Neural progenitor cell (in vitro differentiated cells): ENCODE results near the gene ZNF681. TPM values are rescaled to one million over a fixed set of nuclear protein-coding genes. Genes with fewer than 3 reads are reported as not detected.
"Not testable (repeated sequence)": the region's sequence is repeated elsewhere in the genome, so short reads cannot be mapped to it uniquely, and the experiment has no call there.

Experiments used
- DNase-seq: peaks from one replicate; pipeline ENCODE4 v3.0.0-alpha.2; 2016; ENCODE audit warnings: low spot score
- H2AFZ ChIP-seq: fragments of 200-600 bp; sonication (generic); replicated peaks from 2 replicates; pipeline ENCODE4 v1.6.1; 2016; ENCODE audit warnings: antibody characterized with exemption
- H3F3A ChIP-seq: fragments of 200-600 bp; sonication (generic); 2 replicates; pipeline ENCODE4 v1.6.1; 2016; ENCODE audit warnings: antibody characterized with exemption, low read depth
- H3K27ac ChIP-seq: fragments of 200-600 bp; sonication (generic); 2 replicates; pipeline ENCODE4 v1.5.1; 2016; ENCODE audit warnings: mild to moderate bottlenecking
- H3K27me3 ChIP-seq: fragments of 200-600 bp; sonication (generic); 2 replicates; pipeline ENCODE4 v1.6.1; 2016; ENCODE audit warnings: mild to moderate bottlenecking, moderate library complexity
- H3K36me3 ChIP-seq: fragments of 200-600 bp; sonication (generic); 2 replicates; pipeline ENCODE4 v1.5.1; 2016
- H3K4me1 ChIP-seq: fragments of 200-600 bp; sonication (generic); 2 replicates; pipeline ENCODE4 v1.6.1; 2016; ENCODE audit warnings: mixed run types
- H3K4me2 ChIP-seq: fragments of 200-600 bp; sonication (generic); 2 replicates; pipeline ENCODE4 v1.6.1; 2016
- H3K4me3 ChIP-seq: fragments of 200-600 bp; sonication (generic); 2 replicates; pipeline ENCODE4 v1.5.1; 2016
- H3K79me2 ChIP-seq: fragments of 200-600 bp; sonication (generic); 2 replicates; pipeline ENCODE4 v1.6.1; 2016; ENCODE audit warnings: low read depth
- H3K9ac ChIP-seq: fragments of 200-600 bp; sonication (generic); 2 replicates; pipeline ENCODE4 v1.6.1; 2016
- H3K9me3 ChIP-seq: fragments of 200-600 bp; sonication (generic); 2 replicates; pipeline ENCODE4 v1.5.1; 2016; ENCODE audit warnings: low read depth
- H4K20me1 ChIP-seq: fragments of 200-600 bp; sonication (generic); 2 replicates; pipeline ENCODE4 v1.6.1; 2016; ENCODE audit warnings: low read depth
- H3K27ac Mint-ChIP-seq: 3 replicates; pipeline ENCODE4 v1.8.0; 2021; ENCODE audit warnings: mixed read lengths
- H3K27me3 Mint-ChIP-seq: 2 replicates; pipeline ENCODE4 v1.8.0; 2022; ENCODE audit warnings: low read depth, mild to moderate bottlenecking, inconsistent platforms, moderate library complexity, mixed read lengths; ENCODE audit not compliant: insufficient read depth
- H3K36me3 Mint-ChIP-seq: 3 replicates; pipeline ENCODE4 v1.8.0; 2021; ENCODE audit warnings: mixed read lengths
- H3K4me1 Mint-ChIP-seq: 3 replicates; pipeline ENCODE4 v1.8.0; 2021; ENCODE audit warnings: mixed read lengths
- H3K4me3 Mint-ChIP-seq: 3 replicates; pipeline ENCODE4 v1.8.0; 2021; ENCODE audit warnings: mild to moderate bottlenecking, moderate library complexity, mixed read lengths
- H3K9me3 Mint-ChIP-seq: 3 replicates; pipeline ENCODE4 v1.8.0; 2020; ENCODE audit warnings: mixed read lengths
- EZH2 ChIP-seq: fragments of 200-600 bp; sonication (generic); IDR thresholded peaks from 2 replicates; pipeline ENCODE4 v1.6.1; 2017; ENCODE audit warnings: antibody characterized with exemption, mild to moderate bottlenecking, moderate library complexity
- EZH2phosphoT487 ChIP-seq: fragments of 200-600 bp; sonication (generic); IDR thresholded peaks from 2 replicates; pipeline ENCODE4 v1.6.1; 2017; ENCODE audit warnings: antibody characterized with exemption
- total RNA-seq: library from RNA; depleted of rRNA; stranded (reverse); fragments of >200 nt; gene quantifications from 2 replicates; pipeline ENCODE4 v1.2.3, GENCODE V29; 2015; ENCODE audit warnings: low replicate concordance
- TF ChIP-seq, protein P1 (sequence below): fragments of 200-600 bp; sonication (generic); IDR thresholded peaks from 2 replicates; pipeline ENCODE4 v1.5.1; 2017; ENCODE audit warnings: antibody characterized with exemption, mild to moderate bottlenecking

The ZNF681 gene
- total RNA-seq, 1 donor from 2014 or later, result 16.7 TPM

DNA sequence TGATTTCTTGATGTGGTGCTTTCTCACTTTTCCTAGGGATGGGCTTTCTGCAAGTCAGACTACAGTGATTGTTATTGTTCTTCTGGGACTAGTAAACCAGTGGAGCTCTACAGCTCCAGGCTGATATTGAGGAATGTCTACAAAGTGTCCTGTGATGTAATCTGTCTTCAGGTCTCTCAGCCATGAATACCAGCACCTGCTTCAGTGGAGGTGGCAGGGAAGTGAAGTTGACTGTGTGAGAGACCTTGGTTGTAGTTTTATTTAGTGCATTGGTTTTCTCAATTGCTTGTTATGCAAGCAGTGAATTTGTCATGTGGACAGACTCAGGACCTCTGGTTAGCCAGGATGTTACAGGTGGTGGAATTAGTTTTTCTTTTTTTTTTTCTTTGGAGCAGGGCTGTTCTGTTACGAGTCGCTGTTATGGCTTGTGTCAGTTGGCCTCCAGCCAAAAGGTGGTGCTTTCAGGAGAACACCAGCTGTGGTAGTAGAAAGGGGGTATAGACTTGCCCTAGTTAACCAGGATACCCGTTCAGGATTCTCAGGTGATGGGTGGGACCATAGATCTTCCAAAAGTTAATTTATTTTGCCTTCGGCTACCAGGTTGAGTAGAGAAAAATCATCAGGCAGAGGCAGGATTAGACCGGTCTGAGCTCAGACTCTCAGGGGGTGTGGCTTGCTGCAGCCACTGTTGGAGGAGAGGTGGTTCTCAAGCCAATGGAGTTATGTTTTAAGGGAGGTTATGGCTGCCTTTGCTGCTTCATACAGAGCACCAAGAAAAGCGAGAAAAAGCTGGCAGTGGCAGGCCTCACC is 59.8 kb downstream of the ZNF681 start:
- no peaks in the 10 kb centered on the region for H3K27me3 ChIP-seq
- H3K36me3 ChIP-seq, result no peaks in the 10 kb centered on the region
- no peak overlapping the region for H3K4me2 ChIP-seq
- H2AFZ ChIP-seq, result peak overlapping the region; percentile 82
- no peaks in the 10 kb centered on the region for H3K36me3 Mint-ChIP-seq
- H3K9ac ChIP-seq, result no peak overlapping the region
- no peak for TF ChIP-seq EZH2phosphoT487
- TF ChIP-seq, protein P1, sequence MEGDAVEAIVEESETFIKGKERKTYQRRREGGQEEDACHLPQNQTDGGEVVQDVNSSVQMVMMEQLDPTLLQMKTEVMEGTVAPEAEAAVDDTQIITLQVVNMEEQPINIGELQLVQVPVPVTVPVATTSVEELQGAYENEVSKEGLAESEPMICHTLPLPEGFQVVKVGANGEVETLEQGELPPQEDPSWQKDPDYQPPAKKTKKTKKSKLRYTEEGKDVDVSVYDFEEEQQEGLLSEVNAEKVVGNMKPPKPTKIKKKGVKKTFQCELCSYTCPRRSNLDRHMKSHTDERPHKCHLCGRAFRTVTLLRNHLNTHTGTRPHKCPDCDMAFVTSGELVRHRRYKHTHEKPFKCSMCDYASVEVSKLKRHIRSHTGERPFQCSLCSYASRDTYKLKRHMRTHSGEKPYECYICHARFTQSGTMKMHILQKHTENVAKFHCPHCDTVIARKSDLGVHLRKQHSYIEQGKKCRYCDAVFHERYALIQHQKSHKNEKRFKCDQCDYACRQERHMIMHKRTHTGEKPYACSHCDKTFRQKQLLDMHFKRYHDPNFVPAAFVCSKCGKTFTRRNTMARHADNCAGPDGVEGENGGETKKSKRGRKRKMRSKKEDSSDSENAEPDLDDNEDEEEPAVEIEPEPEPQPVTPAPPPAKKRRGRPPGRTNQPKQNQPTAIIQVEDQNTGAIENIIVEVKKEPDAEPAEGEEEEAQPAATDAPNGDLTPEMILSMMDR, result no peak
- TF ChIP-seq EZH2, result no peak
- H3K27me3 Mint-ChIP-seq, result peaks cover 2% of the 10 kb centered on the region
- H3K4me1 ChIP-seq, result peaks cover 6% of the 10 kb centered on the region
- no peak overlapping the region for H3K27ac Mint-ChIP-seq
- no peaks in the 10 kb centered on the region for H3K79me2 ChIP-seq
- no peak overlapping the region for H3K4me3 Mint-ChIP-seq
- H3K9me3 Mint-ChIP-seq, result peaks cover 48% of the 10 kb centered on the region
- no peaks in the 10 kb centered on the region for H3K9me3 ChIP-seq
- H3K4me3 ChIP-seq, result no peak overlapping the region
- H3K4me1 Mint-ChIP-seq, result no peaks in the 10 kb centered on the region
- H4K20me1 ChIP-seq, result no peaks in the 10 kb centered on the region
- no peak overlapping the region for H3K27ac ChIP-seq
- no peaks in the 10 kb centered on the region for H3F3A ChIP-seq
- no peak for DNase-seq

DNA sequence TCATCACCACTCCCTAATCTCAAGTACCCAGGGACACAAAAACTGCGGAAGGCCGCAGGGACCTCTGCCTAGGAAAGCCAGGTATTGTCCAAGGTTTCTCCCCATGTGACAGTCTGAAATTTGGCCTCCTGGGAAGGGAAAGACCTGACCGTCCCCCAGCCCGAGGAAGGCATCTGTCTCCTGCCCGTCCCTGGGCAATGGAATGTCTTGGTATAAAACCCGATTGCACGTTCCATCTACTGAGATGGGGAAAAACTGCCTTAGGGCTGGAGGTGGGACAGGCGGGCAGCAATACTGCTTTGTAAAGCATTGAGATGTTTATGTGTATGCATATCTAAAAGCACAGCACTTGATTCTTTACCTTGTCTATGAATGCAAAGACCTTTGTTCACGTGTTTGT is 65.8 kb downstream of the ZNF681 start:
- H3K9me3 Mint-ChIP-seq, result peaks cover 27% of the 10 kb centered on the region
- H3K27me3 ChIP-seq, H3K36me3 Mint-ChIP-seq, DNase-seq, H3K9me3 ChIP-seq, H3K4me3 Mint-ChIP-seq, H3K4me2 ChIP-seq, H3K4me1 ChIP-seq, H3K27me3 Mint-ChIP-seq, H3K79me2 ChIP-seq, H3K27ac Mint-ChIP-seq, H3K27ac ChIP-seq, H2AFZ ChIP-seq, H3K4me1 Mint-ChIP-seq, H3K9ac ChIP-seq, H3K36me3 ChIP-seq, H3F3A ChIP-seq, H3K4me3 ChIP-seq, H4K20me1 ChIP-seq: not testable (repeated sequence)

Other genes with a start within 250 kb of the ZNF681 start
- 30.8 and 44.5 TPM in 2 replicates for gene ZNF675, start 71.7 kb downstream of the ZNF681 start, total RNA-seq
- 0.31 TPM in 1 of 2 replicates, not detected in the other for gene ZNF726, start 156.0 kb upstream of the ZNF681 start, total RNA-seq